Activated T-helper 17 cell treated with anti-CD3 and anti-CD28 coated beads, Interleukin-2, amount 50 U/mL, for 72 hours (primary cell): Measurements from ENCODE around the gene KLC3. TPM values are rescaled to one million over a fixed set of nuclear protein-coding genes. Genes with fewer than 3 reads are reported as not detected.

ENCODE experiments used
- ATAC-seq: fragments of 150-1000 bp; cut with Tn5 transposase; replicated peaks from 2 replicates; pipeline ENCODE4 v1.10.0; 2021; ENCODE audit warnings: mild to moderate bottlenecking, moderate library complexity
- H3K27ac Mint-ChIP-seq: one replicate; pipeline ENCODE4 v1.8.0; 2022; ENCODE audit warnings: mixed read lengths
- H3K27me3 Mint-ChIP-seq: one replicate; pipeline ENCODE4 v1.8.0; 2022; ENCODE audit warnings: mixed read lengths
- H3K36me3 Mint-ChIP-seq: one replicate; pipeline ENCODE4 v1.8.0; 2022; ENCODE audit warnings: low read depth, mild to moderate bottlenecking, mixed read lengths
- H3K4me1 Mint-ChIP-seq: one replicate; pipeline ENCODE4 v1.8.0; 2022; ENCODE audit warnings: mixed read lengths
- H3K4me3 Mint-ChIP-seq: one replicate; pipeline ENCODE4 v1.8.0; 2022; ENCODE audit warnings: mild to moderate bottlenecking, mixed read lengths
- H3K9me3 Mint-ChIP-seq: one replicate; pipeline ENCODE4 v1.8.0; 2022; ENCODE audit warnings: mixed read lengths
- total RNA-seq, 2 donors: library from RNA; stranded (reverse); gene quantifications; one replicate each; pipeline ENCODE4 v1.2.3, GENCODE V29; 2022

The KLC3 gene
- total RNA-seq, 2 donors from 2014 or later = 0.24 TPM; not detected in 1

- no peak overlapping the region for H3K27ac Mint-ChIP-seq
- no peaks in the 10 kb centered on the region for H3K4me1 Mint-ChIP-seq
- no peaks in the 10 kb centered on the region for H3K9me3 Mint-ChIP-seq
- no peak for ATAC-seq
- no peak overlapping the region for H3K4me3 Mint-ChIP-seq
- peaks cover 14% of the 10 kb centered on the region for H3K27me3 Mint-ChIP-seq
- H3K36me3 Mint-ChIP-seq = no peaks in the 10 kb centered on the region
Observed at GRCh38 chr19:45349126-45349415, 8.5 kb downstream of the KLC3 start.

- no peak overlapping the region for H3K27ac Mint-ChIP-seq
- H3K36me3 Mint-ChIP-seq = no peaks in the 10 kb centered on the region
- H3K4me3 Mint-ChIP-seq = no peak overlapping the region
- no peaks in the 10 kb centered on the region for H3K4me1 Mint-ChIP-seq
- ATAC-seq = no peak
- no peaks in the 10 kb centered on the region for H3K9me3 Mint-ChIP-seq
- H3K27me3 Mint-ChIP-seq = peaks cover 11% of the 10 kb centered on the region
Observed at GRCh38 chr19:45349430-45349941, 8.9 kb downstream of the KLC3 start.

DNA sequence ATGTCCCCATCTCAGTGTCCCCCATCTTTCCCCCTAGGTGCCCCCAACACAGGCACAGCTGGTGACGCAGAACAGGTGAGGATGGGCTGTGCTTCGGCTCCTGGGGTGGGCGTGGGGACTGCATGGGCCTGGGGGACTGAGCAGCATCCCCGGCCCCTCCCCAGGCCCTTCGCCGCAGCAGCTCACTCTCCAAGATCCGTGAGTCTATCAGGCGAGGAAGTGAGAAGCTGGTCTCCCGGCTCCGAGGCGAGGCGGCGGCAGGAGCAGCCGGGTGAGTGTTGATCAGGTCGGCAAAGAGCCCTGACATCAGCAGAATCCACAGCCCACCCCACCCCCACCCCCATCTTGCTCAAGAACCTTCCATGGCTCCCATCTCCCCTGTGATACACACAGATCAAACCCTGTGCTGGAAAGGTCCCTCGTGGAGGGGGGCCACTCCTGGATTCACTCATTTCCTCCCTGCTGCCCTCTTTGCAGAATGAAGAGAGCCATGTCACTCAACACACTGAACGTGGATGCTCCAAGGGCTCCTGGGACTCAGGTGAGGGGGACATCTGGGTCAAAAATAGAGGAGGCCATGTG lies 10.0 kb downstream of the KLC3 start:
- Mint-ChIP-seq H3K9me3 (no peaks in the 10 kb centered on the region), H3K4me1 (no peaks in the 10 kb centered on the region), H3K36me3 (no peaks in the 10 kb centered on the region), H3K27ac (no peak overlapping the region), H3K4me3 (no peak overlapping the region), H3K27me3 (peaks cover 6% of the 10 kb centered on the region)
- ATAC-seq = no peak

DNA sequence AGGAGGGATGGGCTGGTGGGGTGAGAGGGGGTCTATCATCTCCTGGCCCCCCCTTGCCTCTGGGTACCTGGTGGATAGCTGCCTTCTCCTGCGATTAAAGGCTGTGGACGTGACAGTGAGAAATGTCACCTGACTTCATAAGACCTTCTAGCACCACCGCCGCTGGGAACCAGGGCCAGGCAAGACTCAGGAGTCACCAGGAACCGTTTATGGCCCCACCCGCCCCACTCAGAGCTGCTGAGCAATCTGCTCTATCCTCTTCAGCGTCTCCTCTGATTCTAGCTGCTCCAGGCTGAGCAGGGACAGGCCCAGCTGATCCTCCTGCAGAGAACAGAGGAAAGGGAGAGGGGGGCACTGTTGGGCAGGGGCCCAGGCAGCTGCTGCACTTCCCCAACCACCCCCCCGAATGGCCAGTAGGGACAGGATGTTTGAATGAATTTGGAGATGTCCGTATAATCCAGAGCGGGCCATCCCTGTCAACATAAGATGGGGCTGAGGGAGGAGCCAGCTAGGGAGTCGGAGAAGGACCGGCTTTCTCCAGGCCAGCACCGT lies 10.9 kb downstream of the KLC3 start:
- Mint-ChIP-seq H3K4me1 (no peaks in the 10 kb centered on the region), H3K27me3 (no peaks in the 10 kb centered on the region), H3K36me3 (no peaks in the 10 kb centered on the region), H3K4me3 (no peak overlapping the region), H3K27ac (no peak overlapping the region), H3K9me3 (no peaks in the 10 kb centered on the region)
- no peak for ATAC-seq

- H3K27me3 Mint-ChIP-seq = no peaks in the 10 kb centered on the region
- H3K27ac Mint-ChIP-seq = no peak overlapping the region
- no peaks in the 10 kb centered on the region for H3K9me3 Mint-ChIP-seq
- no peaks in the 10 kb centered on the region for H3K36me3 Mint-ChIP-seq
- no peak overlapping the region for H3K4me3 Mint-ChIP-seq
- no peak for ATAC-seq
- H3K4me1 Mint-ChIP-seq = no peaks in the 10 kb centered on the region
Observed at GRCh38 chr19:45352062-45352461, 11.5 kb downstream of the KLC3 start.

GRCh38 chr19:45352471-45352870 lies 11.9 kb downstream of the KLC3 start:
- Mint-ChIP-seq H3K27me3 (no peaks in the 10 kb centered on the region), H3K36me3 (no peaks in the 10 kb centered on the region), H3K4me3 (no peak overlapping the region), H3K4me1 (no peaks in the 10 kb centered on the region), H3K27ac (no peak overlapping the region), H3K9me3 (no peaks in the 10 kb centered on the region)
- ATAC-seq = no peak

DNA sequence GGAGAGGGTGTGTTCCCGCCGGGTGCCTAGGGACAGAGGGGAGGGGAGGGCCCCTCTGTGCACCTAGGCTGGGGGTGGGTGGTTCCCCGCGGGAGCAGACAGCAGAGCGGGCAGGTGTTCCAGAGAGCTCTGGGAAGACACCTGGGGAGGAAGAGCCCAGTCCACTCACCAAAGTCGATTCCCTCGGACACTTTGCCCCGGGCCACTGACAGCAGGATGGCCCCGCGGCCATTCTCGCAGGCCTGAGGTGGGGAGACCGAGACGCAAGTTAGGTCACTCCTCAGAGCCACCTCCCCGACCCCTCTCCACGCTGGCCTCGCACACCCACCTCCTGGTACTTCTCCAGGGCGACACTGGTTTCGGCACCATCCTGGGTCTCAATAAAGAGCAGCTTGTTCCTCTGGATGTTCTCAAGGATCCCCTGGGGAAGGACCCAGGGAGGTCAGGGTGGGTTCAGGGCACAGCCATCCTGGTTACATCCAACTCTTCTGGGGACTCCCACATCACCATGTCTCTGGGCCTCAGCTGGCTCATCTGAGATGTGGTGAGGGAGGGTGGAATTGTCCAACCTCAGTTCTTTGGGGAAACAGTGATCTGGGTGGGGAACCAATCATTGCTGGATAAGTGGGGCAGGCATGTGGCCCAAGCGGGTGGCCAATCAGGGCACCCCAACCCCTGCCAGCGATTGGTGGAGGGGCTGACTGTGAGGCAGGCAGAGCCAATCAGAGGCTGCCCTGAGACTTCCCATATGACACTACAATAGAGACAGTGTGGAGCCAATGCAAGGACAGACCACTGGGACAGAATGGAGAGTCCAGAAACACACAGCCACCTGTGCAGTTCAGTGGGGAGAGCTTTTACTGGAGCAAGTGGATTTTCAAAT lies 12.6 kb downstream of the KLC3 start:
- H3K36me3 Mint-ChIP-seq = peaks cover 5% of the 10 kb centered on the region
- H3K9me3 Mint-ChIP-seq = no peaks in the 10 kb centered on the region
- no peak overlapping the region for H3K4me3 Mint-ChIP-seq
- H3K27me3 Mint-ChIP-seq = no peaks in the 10 kb centered on the region
- no peak for ATAC-seq
- no peak overlapping the region for H3K27ac Mint-ChIP-seq
- H3K4me1 Mint-ChIP-seq = no peaks in the 10 kb centered on the region

DNA sequence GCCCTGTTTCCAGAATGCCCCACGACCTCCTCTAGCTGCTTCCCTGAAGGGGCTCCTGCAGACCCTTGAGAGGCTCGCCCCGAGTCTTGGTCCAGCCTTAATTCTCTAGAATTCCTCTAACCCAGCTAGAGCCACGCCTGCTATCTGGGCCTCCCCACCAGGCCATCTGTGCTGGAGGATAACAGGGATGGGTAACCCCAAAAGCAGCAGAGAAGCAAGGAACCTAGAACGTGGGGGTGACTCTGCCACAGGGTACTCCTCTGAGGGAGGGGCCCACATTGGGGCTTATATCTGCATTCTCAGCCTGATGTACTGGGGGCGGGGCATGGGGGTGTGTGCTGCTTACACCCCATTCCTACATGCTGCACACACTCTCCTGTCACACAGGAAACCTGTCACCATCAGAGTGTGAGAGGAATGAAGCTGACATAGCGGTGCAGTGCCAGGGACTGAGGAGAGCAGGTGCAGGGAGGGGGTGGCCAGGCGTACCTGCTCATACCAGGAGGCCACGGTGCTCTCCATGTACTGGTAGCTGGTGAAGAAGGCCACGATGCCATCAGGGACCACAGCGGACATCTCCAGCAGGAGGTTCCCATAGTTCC lies 13.8 kb downstream of the KLC3 start:
- ATAC-seq = no peak
- no peak overlapping the region for H3K27ac Mint-ChIP-seq
- no peaks in the 10 kb centered on the region for H3K27me3 Mint-ChIP-seq
- no peak overlapping the region for H3K4me3 Mint-ChIP-seq
- no peaks in the 10 kb centered on the region for H3K4me1 Mint-ChIP-seq
- H3K36me3 Mint-ChIP-seq = peaks cover 15% of the 10 kb centered on the region
- no peaks in the 10 kb centered on the region for H3K9me3 Mint-ChIP-seq

- no peaks in the 10 kb centered on the region for H3K9me3 Mint-ChIP-seq
- no peaks in the 10 kb centered on the region for H3K4me1 Mint-ChIP-seq
- no peaks in the 10 kb centered on the region for H3K27me3 Mint-ChIP-seq
- ATAC-seq = no peak
- H3K4me3 Mint-ChIP-seq = no peak overlapping the region
- H3K27ac Mint-ChIP-seq = no peak overlapping the region
- peaks cover 17% of the 10 kb centered on the region for H3K36me3 Mint-ChIP-seq
Observed at GRCh38 chr19:45355402-45355801, 14.9 kb downstream of the KLC3 start.

DNA sequence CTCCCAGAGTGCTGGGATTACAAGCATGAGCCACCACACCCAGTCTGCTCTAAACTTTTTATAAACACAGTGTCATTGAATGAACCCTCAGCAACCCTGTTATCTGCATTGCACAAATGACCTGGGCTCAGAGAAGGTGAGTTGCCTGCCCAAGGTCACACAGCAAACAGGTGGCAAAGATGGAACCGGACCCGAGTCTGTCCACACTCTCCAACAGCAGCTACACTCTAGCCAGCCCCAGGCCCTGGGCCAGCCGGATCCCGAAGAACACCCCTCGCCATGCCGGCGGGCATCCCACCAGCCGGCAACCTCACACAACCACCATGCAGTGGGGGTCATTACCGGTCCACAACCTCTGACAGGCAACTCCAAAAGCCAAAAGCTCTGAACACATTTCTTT lies 15.4 kb downstream of the KLC3 start:
- H3K27ac Mint-ChIP-seq = no peak overlapping the region
- peaks cover 19% of the 10 kb centered on the region for H3K36me3 Mint-ChIP-seq
- ATAC-seq = no peak
- no peaks in the 10 kb centered on the region for H3K9me3 Mint-ChIP-seq
- no peaks in the 10 kb centered on the region for H3K4me1 Mint-ChIP-seq
- H3K4me3 Mint-ChIP-seq = no peak overlapping the region
- no peaks in the 10 kb centered on the region for H3K27me3 Mint-ChIP-seq

- ATAC-seq = no peak
- Mint-ChIP-seq H3K9me3 (no peaks in the 10 kb centered on the region), H3K4me1 (no peaks in the 10 kb centered on the region), H3K27me3 (no peaks in the 10 kb centered on the region), H3K4me3 (no peak overlapping the region), H3K36me3 (peaks cover 26% of the 10 kb centered on the region), H3K27ac (no peak overlapping the region)
Observed at GRCh38 chr19:45356760-45357444, 16.4 kb downstream of the KLC3 start.

DNA sequence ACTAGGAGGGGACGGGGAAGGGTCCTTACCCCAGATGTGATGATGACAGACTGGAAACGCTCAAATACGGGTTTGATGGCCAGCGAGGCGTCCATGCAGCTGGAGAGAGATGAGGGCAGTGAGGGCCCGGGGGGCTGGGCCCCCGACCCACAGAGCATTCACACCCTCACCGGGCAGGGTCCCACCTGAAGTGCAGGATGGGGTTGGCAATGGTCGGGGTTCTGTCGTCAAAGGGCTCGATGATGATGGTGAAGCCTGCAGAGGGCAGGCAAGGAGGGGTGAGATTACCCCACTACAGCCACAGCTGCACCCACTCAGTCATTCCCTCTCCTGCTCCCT lies 16.9 kb downstream of the KLC3 start:
- Mint-ChIP-seq H3K36me3 (peaks cover 31% of the 10 kb centered on the region), H3K4me1 (no peaks in the 10 kb centered on the region)

DNA sequence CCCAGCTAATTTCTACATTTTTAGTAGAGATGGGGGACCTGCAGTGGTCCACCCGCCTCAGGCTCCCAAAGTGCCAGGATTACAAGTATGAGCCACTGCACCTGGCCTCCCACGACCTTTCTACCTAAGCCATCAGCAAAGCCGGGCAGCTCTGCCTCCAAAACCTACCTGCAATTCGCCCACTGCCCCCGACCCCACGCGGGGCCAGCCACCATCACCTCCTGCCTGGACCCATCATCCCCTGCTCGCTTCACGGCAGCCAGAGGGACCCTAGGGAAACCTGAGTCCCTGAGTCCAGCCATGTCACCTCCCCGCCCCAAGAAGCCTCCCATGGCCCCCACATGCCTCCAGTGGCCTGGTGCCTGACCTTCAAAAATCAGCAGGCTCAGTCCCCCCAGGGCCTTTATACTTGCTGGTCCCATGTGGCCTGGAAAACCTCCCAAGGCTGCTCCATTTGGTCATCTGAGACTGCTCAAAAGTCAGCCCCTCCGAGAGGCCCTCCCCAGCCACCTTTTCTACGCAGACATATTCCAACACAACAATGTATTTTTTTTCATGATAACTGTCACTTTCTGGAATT lies 17.8 kb downstream of the KLC3 start:
- Mint-ChIP-seq H3K4me1 (no peaks in the 10 kb centered on the region), H3K27me3 (no peaks in the 10 kb centered on the region), H3K27ac (peak overlapping the region; percentile 45), H3K4me3 (no peak overlapping the region), H3K36me3 (peaks cover 31% of the 10 kb centered on the region), H3K9me3 (no peaks in the 10 kb centered on the region)
- ATAC-seq = no peak

More for the DNA sequence above, 16.9 kb downstream of the KLC3 start:
- Mint-ChIP-seq H3K4me3 (no peak overlapping the region), H3K9me3 (no peaks in the 10 kb centered on the region), H3K27ac (no peak overlapping the region), H3K27me3 (no peaks in the 10 kb centered on the region)
- no peak for ATAC-seq

DNA sequence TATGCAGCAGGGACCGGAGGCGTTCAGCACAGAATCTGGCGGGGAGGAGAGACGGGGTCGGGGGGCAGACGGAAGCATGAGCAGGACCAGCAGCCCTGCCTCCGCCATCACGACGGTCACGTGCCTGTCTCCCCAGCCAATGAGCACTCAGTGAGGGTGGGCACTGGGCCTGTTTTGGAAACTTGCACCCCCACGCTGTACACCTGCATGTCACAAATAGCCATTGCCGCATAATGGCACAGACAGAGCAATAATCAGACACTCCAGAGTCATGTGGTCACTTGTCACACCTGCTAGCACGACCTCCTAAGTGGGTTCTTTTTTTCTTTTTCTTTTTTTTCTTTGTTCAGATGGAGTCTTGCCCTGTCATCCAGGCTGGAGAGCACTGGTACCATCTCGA lies 21.1 kb downstream of the KLC3 start:
- ATAC-seq = no peak
- H3K9me3 Mint-ChIP-seq = no peaks in the 10 kb centered on the region
- no peaks in the 10 kb centered on the region for H3K4me1 Mint-ChIP-seq
- no peaks in the 10 kb centered on the region for H3K27me3 Mint-ChIP-seq
- H3K4me3 Mint-ChIP-seq = no peak overlapping the region
- H3K36me3 Mint-ChIP-seq = peaks cover 31% of the 10 kb centered on the region
- H3K27ac Mint-ChIP-seq = no peak overlapping the region
